Caco-2 (cell line): ENCODE measurements around the gene CNTN5. TPM values are rescaled to one million over a fixed set of nuclear protein-coding genes. Genes with fewer than 3 reads are reported as not detected.

ENCODE experiments used
- BruUV-seq: library from RNA; stranded (reverse); fragments of 400-500 nt; replicated peaks from 2 replicates; lab custom pipeline; 2021; lab: Mats Ljungman, UMichigan
- CTCF ChIA-PET: fragments of 300-600 bp; sonication (Branson Sonifier 250); formaldehyde crosslinking; loops from one replicate; lab custom pipeline; 2022; ENCODE audit warnings: antibody characterized with exemption; lab: Charles Lee
- POLR2A ChIA-PET: fragments of 300-600 bp; sonication (Branson Sonifier 250); formaldehyde crosslinking; loops from one replicate; lab custom pipeline; 2022; ENCODE audit warnings: antibody characterized with exemption; lab: Charles Lee
- DNase-seq, 2 experiments: peaks; one replicate each; pipeline versions ENCODE4 v3.0.0 to v3.0.0-alpha.2; 2020 to 2022
- H3K27me3 ChIP-seq: replicated peaks from 2 replicates; pipeline ENCODE4 v1.6.0; 2011; ENCODE audit warnings: low read length; ENCODE audit not compliant: control insufficient read depth, insufficient read depth
- H3K36me3 ChIP-seq: 2 replicates; pipeline ENCODE4 v1.5.1; 2011; ENCODE audit warnings: low read length; ENCODE audit not compliant: control insufficient read depth, insufficient read depth
- H3K4me1 ChIP-seq: fragments of 250-450 bp; sonication (Bioruptor Pico); 2 replicates; pipeline ENCODE4 v1.5.1; 2020; ENCODE audit warnings: mild to moderate bottlenecking
- H3K4me3 ChIP-seq: 2 replicates; pipeline ENCODE4 v1.5.1; 2011; ENCODE audit warnings: low read depth, mild to moderate bottlenecking, control low read depth, low read length
- H3K9me3 ChIP-seq: fragments of 250-450 bp; sonication (Bioruptor Pico); 2 replicates; pipeline ENCODE4 v1.5.1; 2020; ENCODE audit warnings: mild to moderate bottlenecking, moderate library complexity
- H3K27ac Mint-ChIP-seq: one replicate; pipeline ENCODE4 v1.8.0; 2022; ENCODE audit warnings: mixed read lengths; ENCODE audit not compliant: unreplicated experiment
- H3K27me3 Mint-ChIP-seq: one replicate; pipeline ENCODE4 v1.8.0; 2022; ENCODE audit warnings: mixed read lengths; ENCODE audit not compliant: insufficient read depth, unreplicated experiment
- H3K36me3 Mint-ChIP-seq: one replicate; pipeline ENCODE4 v1.8.0; 2022; ENCODE audit warnings: mild to moderate bottlenecking, mixed read lengths; ENCODE audit not compliant: insufficient read depth, unreplicated experiment
- H3K4me1 Mint-ChIP-seq: one replicate; pipeline ENCODE4 v1.8.0; 2022; ENCODE audit warnings: low read depth, mixed read lengths; ENCODE audit not compliant: unreplicated experiment
- H3K4me3 Mint-ChIP-seq: one replicate; pipeline ENCODE4 v1.8.0; 2022; ENCODE audit warnings: mild to moderate bottlenecking, moderate library complexity, mixed read lengths; ENCODE audit not compliant: unreplicated experiment
- H3K9me3 Mint-ChIP-seq: one replicate; pipeline ENCODE4 v1.8.0; 2022; ENCODE audit warnings: mixed read lengths; ENCODE audit not compliant: unreplicated experiment
- intact Hi-C: fragments of 100-400 bp; cut with micrococcal nuclease; formaldehyde crosslinking; loops from one replicate; pipeline ENCODE4 v1.10.0; 2022; ENCODE audit not compliant: unreplicated experiment
- total RNA-seq: library from RNA; stranded (reverse); gene quantifications from 2 replicates; pipeline ENCODE4 v1.2.3, GENCODE V29; 2022
- TF ChIP-seq, protein P1 (sequence below), 2 experiments: fragments of 200-600 bp in 1 of 2; IDR thresholded peaks; 1 replicate in 1 of 2; 2 replicates in 1 of 2; pipeline versions ENCODE4 v1.5.1 to v1.8.0; 2011 to 2022; ENCODE audit warnings: antibody characterized with exemption in 1 of 2, control low read depth in 1 of 2, inconsistent platforms in 1 of 2, low read depth in 1 of 2, low read length in 1 of 2, mild to moderate bottlenecking in 1 of 2, moderate library complexity in 1 of 2; ENCODE audit not compliant: insufficient read depth in 1 of 2, severe bottlenecking in 1 of 2, unreplicated experiment in 1 of 2

Gene CNTN5
- total RNA-seq, 1 experiment from 2014 or later: 1.00 TPM

- H3K4me3 Mint-ChIP-seq: no peak overlapping the region
- Histone ChIP-seq H3K4me1 (no peaks in the 10 kb centered on the region), H3K36me3 (no peaks in the 10 kb centered on the region), H3K27me3 (no peaks in the 10 kb centered on the region), H3K9me3 (no peaks in the 10 kb centered on the region), H3K4me3 (no peak overlapping the region)
- CTCF ChIA-PET: no interaction called here
- H3K27ac Mint-ChIP-seq: no peak overlapping the region
- no TSS peak for BruUV-seq
- no peak for DNase-seq
- TF ChIP-seq, protein P1, sequence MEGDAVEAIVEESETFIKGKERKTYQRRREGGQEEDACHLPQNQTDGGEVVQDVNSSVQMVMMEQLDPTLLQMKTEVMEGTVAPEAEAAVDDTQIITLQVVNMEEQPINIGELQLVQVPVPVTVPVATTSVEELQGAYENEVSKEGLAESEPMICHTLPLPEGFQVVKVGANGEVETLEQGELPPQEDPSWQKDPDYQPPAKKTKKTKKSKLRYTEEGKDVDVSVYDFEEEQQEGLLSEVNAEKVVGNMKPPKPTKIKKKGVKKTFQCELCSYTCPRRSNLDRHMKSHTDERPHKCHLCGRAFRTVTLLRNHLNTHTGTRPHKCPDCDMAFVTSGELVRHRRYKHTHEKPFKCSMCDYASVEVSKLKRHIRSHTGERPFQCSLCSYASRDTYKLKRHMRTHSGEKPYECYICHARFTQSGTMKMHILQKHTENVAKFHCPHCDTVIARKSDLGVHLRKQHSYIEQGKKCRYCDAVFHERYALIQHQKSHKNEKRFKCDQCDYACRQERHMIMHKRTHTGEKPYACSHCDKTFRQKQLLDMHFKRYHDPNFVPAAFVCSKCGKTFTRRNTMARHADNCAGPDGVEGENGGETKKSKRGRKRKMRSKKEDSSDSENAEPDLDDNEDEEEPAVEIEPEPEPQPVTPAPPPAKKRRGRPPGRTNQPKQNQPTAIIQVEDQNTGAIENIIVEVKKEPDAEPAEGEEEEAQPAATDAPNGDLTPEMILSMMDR (IDR thresholded peaks at IDR 0.05; ENCODE audit: insufficient read depth in 1 of 2, low read depth in 1 of 2, low read length in 1 of 2, severe bottlenecking in 1 of 2, unreplicated experiment in 1 of 2): no peak
- intact Hi-C loops: no loop called here
- no peaks in the 10 kb centered on the region for H3K9me3 Mint-ChIP-seq
- H3K4me1 Mint-ChIP-seq: peaks cover 5% of the 10 kb centered on the region
- peaks cover 5% of the 10 kb centered on the region for H3K27me3 Mint-ChIP-seq
- POLR2A ChIA-PET: no interaction called here
- H3K36me3 Mint-ChIP-seq: no peaks in the 10 kb centered on the region
Measured at GRCh38 chr11:100203789-100204188, 1183.0 kb downstream of the CNTN5 start.

DNA sequence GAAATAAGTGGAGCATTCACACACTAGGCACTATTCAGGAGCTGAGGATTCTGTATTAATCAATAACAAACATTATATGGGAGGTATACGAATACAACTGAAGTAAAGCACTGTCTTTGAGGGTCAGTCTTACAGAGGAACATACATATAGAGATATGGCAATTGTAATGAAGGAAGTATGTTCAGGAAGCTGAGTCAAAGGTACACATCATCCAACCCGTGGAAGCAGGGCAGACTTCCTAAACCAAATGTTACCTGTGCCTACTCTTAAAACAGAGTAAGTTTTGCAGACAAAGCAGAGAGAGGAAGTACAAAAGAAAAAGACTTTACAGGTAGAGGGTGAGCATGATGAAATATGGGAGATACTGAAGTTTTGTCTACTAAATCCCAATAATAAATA, 1185.2 kb downstream of the CNTN5 start:
- Histone ChIP-seq H3K9me3 (no peaks in the 10 kb centered on the region), H3K4me3 (no peak overlapping the region), H3K4me1 (no peaks in the 10 kb centered on the region), H3K27me3 (no peaks in the 10 kb centered on the region), H3K36me3 (no peaks in the 10 kb centered on the region)
- Mint-ChIP-seq H3K9me3 (no peaks in the 10 kb centered on the region), H3K27ac (no peak overlapping the region), H3K4me1 (peaks cover 5% of the 10 kb centered on the region), H3K27me3 (peaks cover 5% of the 10 kb centered on the region), H3K36me3 (no peaks in the 10 kb centered on the region), H3K4me3 (no peak overlapping the region)
- no peak for DNase-seq
- POLR2A ChIA-PET: no interaction called here
- intact Hi-C loops: no loop called here
- no TSS peak for BruUV-seq
- CTCF ChIA-PET: no interaction called here
- TF ChIP-seq, protein P1 (IDR thresholded peaks at IDR 0.05; ENCODE audit: insufficient read depth in 1 of 2, low read depth in 1 of 2, low read length in 1 of 2, severe bottlenecking in 1 of 2, unreplicated experiment in 1 of 2): no peak

- intact Hi-C loops: no loop called here
- H3K4me3 ChIP-seq: no peak overlapping the region
- Mint-ChIP-seq H3K27me3 (peaks cover 5% of the 10 kb centered on the region), H3K36me3 (no peaks in the 10 kb centered on the region), H3K4me1 (peaks cover 5% of the 10 kb centered on the region), H3K9me3 (no peaks in the 10 kb centered on the region), H3K27ac (no peak overlapping the region), H3K4me3 (no peak overlapping the region)
- POLR2A ChIA-PET: no interaction called here
- H3K9me3 ChIP-seq: no peaks in the 10 kb centered on the region
- H3K27me3 ChIP-seq: no peaks in the 10 kb centered on the region
- DNase-seq: no peak
- H3K36me3 ChIP-seq: no peaks in the 10 kb centered on the region
- no TSS peak for BruUV-seq
- CTCF ChIA-PET: no interaction called here
- H3K4me1 ChIP-seq: no peaks in the 10 kb centered on the region
- TF ChIP-seq, protein P1 (IDR thresholded peaks at IDR 0.05; ENCODE audit: insufficient read depth in 1 of 2, low read depth in 1 of 2, low read length in 1 of 2, severe bottlenecking in 1 of 2, unreplicated experiment in 1 of 2): no peak
Measured at GRCh38 chr11:100208207-100208606, 1187.5 kb downstream of the CNTN5 start.
